AG09309 (cell line): Measurements from ENCODE around the gene ATXN2L.

Source experiments
- DNase-seq: peaks from one replicate; pipeline ENCODE4 v3.0.0-alpha.2; 2010; ENCODE audit warnings: low read depth
- H3K4me3 ChIP-seq: 2 replicates; pipeline ENCODE4 v1.5.1; 2011; ENCODE audit warnings: mild to moderate bottlenecking, low read depth, low read length, moderate library complexity; ENCODE audit not compliant: control insufficient read depth
- TF ChIP-seq, protein P1 (sequence below): IDR thresholded peaks from 2 replicates; pipeline ENCODE4 v1.5.1; 2011; ENCODE audit warnings: mild to moderate bottlenecking, low read depth, low read length, inconsistent platforms; ENCODE audit not compliant: insufficient read depth, control insufficient read depth; ENCODE audit errors: missing control alignments

The ATXN2L gene

DNA sequence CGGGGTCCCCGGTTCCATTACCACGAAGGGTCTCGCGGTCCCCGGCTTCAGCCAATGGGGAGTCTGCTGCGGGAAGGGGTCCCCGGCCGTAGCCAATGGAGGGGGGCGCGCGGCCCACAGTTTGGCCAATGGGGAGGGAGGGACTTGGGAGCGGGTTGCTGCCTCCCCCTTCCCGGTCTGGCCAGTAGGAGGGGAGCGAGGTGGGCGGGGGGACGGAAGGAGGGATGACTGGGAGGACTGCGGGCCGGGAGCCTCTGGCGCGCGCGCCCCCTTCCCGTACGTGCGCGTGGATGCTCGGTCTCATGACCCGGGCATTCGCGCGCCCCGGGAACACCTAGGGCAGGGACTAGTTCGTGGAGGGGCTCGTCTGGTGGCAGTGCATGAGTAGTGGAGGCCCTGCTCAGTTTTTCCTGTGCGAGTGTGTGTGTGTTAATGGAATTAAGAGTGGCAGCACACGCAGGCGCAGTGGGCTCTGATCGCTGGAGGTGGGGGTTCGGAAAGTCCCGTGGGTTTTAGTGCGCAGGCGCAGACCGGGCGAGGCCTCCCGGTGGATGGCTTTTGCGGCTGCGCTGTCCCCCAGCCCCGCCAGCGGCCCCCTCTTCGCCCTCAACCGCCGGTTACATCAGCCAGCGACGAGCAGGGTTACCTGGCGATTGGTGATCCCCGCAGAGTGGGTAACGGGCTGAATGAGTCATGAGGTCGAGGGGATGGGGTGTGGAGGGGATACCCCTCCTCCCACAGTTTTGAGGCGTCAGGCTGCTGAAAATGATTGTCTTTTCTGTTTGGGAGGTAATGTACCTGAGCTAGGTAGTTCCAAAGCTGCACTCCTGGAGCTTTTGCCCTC lies 1.3 kb downstream of the ATXN2L start:
- peak; percentile 92 for DNase-seq
- TF ChIP-seq, protein P1, sequence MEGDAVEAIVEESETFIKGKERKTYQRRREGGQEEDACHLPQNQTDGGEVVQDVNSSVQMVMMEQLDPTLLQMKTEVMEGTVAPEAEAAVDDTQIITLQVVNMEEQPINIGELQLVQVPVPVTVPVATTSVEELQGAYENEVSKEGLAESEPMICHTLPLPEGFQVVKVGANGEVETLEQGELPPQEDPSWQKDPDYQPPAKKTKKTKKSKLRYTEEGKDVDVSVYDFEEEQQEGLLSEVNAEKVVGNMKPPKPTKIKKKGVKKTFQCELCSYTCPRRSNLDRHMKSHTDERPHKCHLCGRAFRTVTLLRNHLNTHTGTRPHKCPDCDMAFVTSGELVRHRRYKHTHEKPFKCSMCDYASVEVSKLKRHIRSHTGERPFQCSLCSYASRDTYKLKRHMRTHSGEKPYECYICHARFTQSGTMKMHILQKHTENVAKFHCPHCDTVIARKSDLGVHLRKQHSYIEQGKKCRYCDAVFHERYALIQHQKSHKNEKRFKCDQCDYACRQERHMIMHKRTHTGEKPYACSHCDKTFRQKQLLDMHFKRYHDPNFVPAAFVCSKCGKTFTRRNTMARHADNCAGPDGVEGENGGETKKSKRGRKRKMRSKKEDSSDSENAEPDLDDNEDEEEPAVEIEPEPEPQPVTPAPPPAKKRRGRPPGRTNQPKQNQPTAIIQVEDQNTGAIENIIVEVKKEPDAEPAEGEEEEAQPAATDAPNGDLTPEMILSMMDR, result peak; percentile 18

DNA sequence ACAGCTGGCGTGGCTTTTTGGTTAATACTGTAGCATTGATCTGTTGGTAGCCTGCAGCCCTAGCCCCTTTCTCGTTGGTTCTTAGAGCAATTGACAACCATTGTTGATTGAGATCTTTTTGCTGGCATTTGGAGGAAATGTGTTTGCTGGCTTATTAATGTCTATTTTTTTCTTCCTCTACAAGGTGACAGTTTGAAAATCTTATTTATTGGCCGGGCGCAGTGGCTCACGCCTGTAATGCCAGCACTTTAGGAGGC lies 1.8 kb downstream of the ATXN2L start:
- TF ChIP-seq, protein P1, result no peak
- H3K4me3 ChIP-seq, result peak overlapping the region; percentile 71
- DNase-seq, result no peak

More for the DNA sequence above, 1.3 kb downstream of the ATXN2L start:
- H3K4me3 ChIP-seq, result peak overlapping the region; percentile 71

DNA sequence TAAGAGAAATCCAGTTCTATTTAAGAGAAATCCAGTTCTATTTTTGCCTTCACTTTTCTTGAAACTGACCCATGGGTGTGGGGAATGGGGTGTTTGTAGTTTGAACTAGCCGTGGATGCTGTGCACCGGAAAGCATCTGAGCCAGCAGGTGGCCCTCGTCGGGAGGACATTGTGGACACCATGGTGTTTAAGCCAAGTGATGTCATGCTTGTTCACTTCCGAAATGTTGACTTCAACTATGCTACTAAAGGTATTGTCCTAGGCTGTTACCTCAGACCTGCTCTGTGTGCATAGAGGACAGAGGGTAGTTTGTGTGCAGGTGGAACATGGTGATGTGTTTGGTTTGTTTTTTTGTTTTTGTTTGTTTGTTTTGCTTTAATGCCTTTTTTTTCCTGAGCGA lies 3.3 kb downstream of the ATXN2L start:
- TF ChIP-seq, protein P1, result no peak

DNA sequence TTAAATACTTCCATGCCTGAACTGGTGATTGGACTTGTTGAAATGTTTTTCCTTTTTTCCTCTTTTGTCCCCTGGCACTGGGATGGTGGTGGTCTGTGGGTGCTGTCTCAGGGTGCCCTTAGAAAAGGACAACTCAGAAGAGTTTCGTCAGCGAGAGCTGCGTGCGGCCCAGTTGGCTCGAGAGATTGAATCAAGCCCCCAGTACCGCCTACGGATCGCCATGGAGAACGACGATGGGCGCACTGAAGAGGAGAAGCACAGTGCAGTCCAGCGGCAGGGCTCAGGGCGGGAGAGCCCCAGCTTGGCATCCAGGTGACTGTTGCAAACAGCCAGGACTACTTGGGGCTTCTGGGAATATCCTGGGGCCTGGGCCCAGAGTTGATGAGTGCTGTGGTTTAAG lies 6.9 kb downstream of the ATXN2L start:
- TF ChIP-seq, protein P1, result no peak
- no peak overlapping the region for H3K4me3 ChIP-seq
- DNase-seq, result no peak

More for the DNA sequence above, 3.3 kb downstream of the ATXN2L start:
- DNase-seq, result no peak
- peak overlapping the region; percentile 7; the same call in 1 of the 2 replicates for H3K4me3 ChIP-seq

DNA sequence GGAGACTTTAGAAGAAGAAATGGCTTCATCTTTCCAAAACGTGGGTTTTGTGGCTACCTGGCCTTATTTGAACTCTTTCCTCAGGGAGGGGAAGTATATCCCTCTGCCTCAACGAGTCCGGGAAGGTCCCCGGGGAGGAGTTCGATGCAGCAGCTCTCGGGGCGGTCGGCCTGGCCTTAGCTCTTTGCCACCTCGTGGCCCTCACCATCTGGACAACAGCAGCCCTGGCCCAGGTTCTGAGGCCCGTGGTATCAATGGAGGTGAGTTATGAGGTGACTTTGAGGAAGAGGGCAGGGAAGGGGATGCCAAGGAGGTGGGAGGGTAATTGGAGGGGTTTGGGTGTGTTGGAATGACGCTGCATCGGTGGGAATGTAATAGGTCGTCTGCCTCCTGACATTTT lies 7.7 kb downstream of the ATXN2L start:
- no peak overlapping the region for H3K4me3 ChIP-seq
- TF ChIP-seq, protein P1, result no peak
- no peak for DNase-seq

DNA sequence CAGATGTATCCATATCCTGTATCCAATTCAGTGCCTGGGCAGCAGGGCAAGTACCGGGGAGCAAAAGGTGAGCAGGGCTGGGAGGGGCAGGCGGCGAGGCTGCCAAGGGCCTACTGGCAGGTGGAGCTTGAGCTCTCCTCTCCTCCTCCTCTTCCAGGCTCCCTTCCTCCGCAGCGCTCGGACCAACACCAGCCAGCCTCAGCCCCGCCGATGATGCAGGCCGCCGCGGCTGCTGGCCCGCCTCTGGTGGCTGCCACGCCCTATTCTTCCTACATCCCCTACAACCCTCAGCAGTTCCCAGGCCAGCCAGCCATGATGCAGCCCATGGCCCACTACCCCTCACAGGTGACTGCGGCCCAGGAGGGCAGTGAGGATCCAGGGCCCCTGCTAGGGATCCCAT lies 11.6 kb downstream of the ATXN2L start:
- TF ChIP-seq, protein P1, result no peak
- no peak for DNase-seq

More for the DNA sequence above, 11.6 kb downstream of the ATXN2L start:
- H3K4me3 ChIP-seq, result no peak overlapping the region
